GM13977 (cell line): ENCODE results near the gene TNKS2.
"Not testable (repeated sequence)": the region's sequence is repeated elsewhere in the genome, so short reads cannot be mapped to it uniquely, and the experiment has no call there.

ENCODE experiments used
- DNase-seq: peaks from one replicate; pipeline ENCODE4 v3.0.0; 2012; ENCODE audit warnings: low spot score
- in situ Hi-C: fragments of 300-500 bp; cut with MboI; formaldehyde crosslinking; loops from one replicate; pipeline ENCODE4 v1.12.0; 2022; ENCODE audit warnings: low sequenced_read_pairs, low pct_unique_long_range_greater_than_20kb, mixed read lengths, inconsistent platforms; ENCODE audit not compliant: unreplicated experiment
- TF ChIP-seq, protein P1 (sequence below): IDR thresholded peaks from 2 replicates; pipeline ENCODE4 v1.5.1; 2012; ENCODE audit warnings: mild to moderate bottlenecking, control low read depth; ENCODE audit not compliant: insufficient read depth; ENCODE audit errors: extremely low read depth, missing control alignments

TNKS2 gene

DNA sequence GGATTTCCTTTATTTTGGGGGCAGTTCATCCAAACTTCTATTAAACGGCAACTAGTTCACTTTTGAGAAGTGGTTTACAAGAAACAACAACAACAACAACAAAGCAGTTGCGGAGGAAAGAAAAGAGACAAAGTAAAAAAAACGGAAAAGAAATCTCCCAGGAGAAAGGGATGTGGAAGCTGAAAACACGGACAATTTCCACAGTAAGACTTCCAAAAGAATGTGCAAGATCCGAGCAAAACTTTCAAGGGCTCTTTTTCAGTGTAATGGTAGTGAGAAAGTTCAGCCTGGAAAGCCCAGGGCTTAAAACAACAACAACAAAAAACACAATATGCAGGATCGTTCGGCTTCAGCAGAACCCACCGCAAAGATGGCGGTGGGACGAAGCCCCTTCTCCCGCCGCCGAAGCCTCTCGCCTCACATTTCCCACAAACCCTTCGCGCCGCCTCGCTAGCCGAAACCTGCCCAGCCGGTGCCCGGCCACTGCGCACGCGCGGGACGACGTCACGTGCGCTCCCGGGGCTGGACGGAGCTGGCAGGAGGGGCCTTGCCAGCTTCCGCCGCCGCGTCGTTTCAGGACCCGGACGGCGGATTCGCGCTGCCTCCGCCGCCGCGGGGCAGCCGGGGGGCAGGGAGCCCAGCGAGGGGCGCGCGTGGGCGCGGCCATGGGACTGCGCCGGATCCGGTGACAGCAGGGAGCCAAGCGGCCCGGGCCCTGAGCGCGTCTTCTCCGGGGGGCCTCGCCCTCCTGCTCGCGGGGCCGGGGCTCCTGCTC lies at the start of gene TNKS2:
Gene TNKS2 (plus strand): TSS at position 553 of the 775 bp plus-strand sequence. CDS start 265 bp downstream, outside the sequence.
- TF ChIP-seq, protein P1, sequence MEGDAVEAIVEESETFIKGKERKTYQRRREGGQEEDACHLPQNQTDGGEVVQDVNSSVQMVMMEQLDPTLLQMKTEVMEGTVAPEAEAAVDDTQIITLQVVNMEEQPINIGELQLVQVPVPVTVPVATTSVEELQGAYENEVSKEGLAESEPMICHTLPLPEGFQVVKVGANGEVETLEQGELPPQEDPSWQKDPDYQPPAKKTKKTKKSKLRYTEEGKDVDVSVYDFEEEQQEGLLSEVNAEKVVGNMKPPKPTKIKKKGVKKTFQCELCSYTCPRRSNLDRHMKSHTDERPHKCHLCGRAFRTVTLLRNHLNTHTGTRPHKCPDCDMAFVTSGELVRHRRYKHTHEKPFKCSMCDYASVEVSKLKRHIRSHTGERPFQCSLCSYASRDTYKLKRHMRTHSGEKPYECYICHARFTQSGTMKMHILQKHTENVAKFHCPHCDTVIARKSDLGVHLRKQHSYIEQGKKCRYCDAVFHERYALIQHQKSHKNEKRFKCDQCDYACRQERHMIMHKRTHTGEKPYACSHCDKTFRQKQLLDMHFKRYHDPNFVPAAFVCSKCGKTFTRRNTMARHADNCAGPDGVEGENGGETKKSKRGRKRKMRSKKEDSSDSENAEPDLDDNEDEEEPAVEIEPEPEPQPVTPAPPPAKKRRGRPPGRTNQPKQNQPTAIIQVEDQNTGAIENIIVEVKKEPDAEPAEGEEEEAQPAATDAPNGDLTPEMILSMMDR = peak; percentile 4
- in situ Hi-C loops = no loop called here
- DNase-seq = peak; percentile 95

DNA sequence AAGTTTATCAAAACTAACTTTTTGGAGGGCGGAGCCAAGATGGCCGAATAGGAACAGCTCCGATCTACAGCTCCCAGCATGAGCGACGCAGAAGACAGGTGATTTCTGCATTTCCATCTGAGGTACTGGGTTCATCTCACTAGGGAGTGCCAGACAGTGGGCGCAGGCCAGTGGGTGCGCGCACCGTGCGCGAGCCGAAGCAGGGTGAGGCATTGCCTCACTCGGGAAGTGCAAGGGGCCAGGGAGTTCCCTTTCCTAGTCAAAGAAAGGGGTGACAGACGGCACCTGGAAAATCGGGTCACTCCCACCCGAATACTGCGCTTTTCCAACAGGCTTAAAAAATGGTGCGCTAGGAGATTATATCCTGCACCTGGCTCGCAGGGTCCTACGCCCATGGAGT lies 48.6 kb upstream of the TNKS2 start:
- in situ Hi-C loops, DNase-seq: not testable (repeated sequence)

DNA sequence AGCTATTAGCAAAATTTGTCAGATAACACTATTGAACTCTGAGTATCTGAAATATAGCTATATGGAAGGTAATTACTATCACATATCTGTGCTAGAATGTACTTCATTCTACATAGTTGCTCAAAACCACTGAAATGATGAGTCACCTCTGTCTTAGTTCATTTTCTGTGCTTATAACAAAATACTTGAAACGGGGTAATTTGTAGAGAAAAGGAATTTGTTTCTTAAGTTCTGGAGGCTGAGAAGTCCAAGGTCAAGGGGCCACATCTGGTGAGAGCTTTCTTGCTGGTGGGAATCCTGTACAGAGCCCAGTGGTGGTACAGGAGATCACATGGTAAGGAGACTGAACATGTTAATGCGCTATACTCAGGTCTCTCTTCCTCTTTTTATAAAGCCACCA lies 41.9 kb upstream of the TNKS2 start:
- in situ Hi-C loops = no loop called here
- no peak for DNase-seq
- TF ChIP-seq, protein P1 = no peak

DNA sequence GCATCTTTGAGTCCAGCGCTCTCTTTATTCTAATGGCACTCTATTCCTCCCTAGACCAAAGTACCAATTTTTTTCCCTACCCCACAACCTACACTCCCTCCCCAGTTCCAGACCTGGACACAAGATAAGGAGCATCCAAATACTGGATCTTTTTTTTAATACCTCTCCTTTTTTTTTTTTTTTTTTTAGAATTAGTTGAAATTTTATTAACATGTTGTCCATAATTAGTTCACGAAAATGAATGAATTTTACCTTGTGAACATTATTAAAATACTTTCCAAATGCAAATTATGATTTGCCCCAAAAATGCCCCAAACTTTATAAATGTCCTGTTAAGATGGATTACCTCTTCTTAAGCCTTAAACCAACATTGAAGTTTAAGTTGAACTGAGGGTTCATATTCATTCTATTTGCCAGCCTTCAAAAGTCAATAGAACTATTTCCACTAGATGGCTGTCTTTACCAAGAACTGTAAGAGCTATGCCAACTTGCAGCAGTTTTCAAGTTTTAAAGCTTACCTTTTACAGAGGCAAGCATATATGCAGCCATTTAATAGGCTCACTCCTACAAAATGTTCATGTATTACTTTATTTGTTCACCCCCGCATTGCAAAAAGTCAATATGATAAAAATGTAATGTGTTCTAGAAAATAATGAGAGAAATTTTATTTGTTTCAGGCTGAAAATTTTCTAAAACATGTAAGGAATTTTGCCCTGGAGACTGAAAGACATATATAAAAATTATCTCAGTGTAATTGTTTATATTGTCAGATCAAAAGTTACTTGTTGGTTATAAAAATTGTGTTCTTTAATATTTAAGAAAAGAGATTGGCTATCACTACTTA lies 39.7 kb upstream of the TNKS2 start:
- DNase-seq = peak; percentile 47
- TF ChIP-seq, protein P1 = peak; percentile 51
- in situ Hi-C loops = no loop called here

DNA sequence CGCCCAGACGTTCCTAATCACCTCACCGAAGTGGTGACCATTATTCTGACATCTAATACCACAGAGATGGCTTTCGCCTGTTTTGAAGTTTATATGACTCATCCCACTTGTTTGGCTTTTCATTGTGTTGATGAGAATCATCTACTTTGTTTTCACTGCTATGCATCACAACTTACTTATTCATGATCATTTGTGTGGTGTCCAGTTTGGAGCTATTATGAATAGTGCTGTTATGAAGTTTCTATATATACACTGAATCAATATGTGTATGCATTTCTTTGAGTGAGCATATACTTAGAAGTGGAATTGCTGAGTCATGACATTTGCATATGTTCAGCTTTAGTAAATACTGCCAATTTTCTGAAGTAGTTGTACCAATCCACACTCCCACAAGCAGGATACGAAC lies 38.6 kb upstream of the TNKS2 start:
- in situ Hi-C loops = no loop called here
- TF ChIP-seq, protein P1 = no peak
- no peak for DNase-seq

DNA sequence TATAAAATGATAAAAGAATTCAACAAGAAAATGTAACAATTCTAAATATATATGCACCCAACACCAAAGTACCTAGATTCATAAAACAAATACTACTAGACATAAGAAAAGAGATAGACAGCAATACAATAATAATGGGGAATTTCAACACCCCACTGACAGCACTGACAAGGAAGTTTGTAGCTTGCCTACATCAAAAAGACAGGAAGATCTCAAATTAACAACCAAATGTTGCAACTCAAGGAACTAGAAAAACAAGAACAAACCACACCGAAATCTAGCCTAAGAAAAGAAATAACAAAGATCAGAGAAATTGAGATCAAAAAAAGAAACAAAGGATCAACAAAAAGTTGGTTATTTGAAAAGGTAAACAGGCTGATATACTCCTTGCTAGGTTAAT lies 36.5 kb upstream of the TNKS2 start:
- TF ChIP-seq, protein P1 = no peak
- DNase-seq = no peak
- in situ Hi-C loops = no loop called here

DNA sequence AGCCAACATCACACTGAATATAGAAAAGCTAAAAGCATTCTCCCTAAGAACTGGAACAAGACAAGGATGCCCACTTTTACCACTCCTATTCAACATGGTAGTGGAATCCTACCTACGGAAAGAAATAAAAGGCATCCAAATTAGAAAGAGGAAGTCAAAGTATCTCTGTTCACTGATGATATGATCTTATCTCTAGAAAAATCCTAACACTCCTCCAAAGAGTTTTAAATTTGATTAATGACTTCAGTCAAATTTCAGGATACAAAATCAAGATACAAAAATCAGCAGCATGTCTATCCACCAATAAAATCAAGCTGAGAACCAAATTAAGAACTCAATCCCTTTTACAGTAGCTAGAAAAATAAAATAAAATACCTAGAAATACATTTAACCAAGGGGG lies 35.3 kb upstream of the TNKS2 start:
- no peak for DNase-seq
- TF ChIP-seq, protein P1 = no peak
- in situ Hi-C loops = no loop called here
